Measurements from ENCODE around the gene SAXO1. TPM values are rescaled to one million over a fixed set of nuclear protein-coding genes. Genes with fewer than 3 reads are reported as not detected.

SAXO1 gene
- total and polyA plus RNA-seq, 10 donors: 0.02 to 0.89 (median 0.25) TPM; not detected in 4

DNA sequence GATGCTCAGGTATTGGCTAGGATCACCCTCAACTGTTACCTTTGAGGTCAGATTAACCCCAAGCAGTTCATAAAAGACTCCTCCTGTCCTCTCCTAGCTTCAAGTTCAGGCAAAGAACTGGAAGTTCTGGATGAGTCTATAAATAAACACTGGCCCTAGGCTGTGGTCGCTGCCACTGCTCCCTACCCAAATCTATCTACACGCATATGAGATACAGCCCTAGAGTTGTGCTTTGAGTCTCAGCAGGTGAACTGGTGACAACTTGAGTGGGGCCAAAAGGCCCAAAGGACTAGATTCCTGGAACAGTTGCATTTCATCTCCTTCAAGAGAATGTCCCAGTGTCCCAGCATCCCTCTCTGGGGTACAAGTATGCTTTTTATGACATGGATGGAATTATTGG lies 62.6 kb downstream of the SAXO1 start:
- H3K9me3 ChIP-seq: peaks cover 0 to 11% (median 0%) of the 10 kb centered on the region in 8 donors

DNA sequence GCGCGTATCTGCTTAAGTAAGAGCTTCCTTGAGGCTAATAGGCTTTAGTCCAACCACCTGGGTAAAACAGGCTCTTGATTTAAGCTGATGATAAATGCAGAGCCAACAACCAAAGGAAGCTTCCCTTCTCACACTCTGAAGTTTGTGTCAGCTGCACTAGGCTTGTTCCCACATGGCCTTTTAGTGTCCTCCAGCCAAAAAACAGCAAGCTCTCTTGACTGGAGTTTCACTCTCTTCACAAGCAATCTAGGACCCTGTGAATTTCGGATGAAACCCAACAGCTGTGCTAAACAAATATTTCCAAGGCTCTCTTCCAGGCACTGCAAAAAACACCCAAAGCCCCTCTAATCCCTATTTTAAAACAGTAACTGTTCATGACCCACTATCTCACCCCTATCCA lies 63.9 kb downstream of the SAXO1 start:
- Histone ChIP-seq H3K36me3 (no peaks in the 10 kb centered on the region), H3K27me3 (replicated peaks in 1 of 7) (peaks cover 0 to 19% (median 0%) of the 10 kb centered on the region in 7 donors), H3K4me1 (no peaks in the 10 kb centered on the region), H3K27ac (no peak overlapping the region), H3K9me3 (peaks cover 0 to 22% (median 7%) of the 10 kb centered on the region in 8 donors), H3K4me3 (no peak overlapping the region)
- no peak for DNase-seq
- WGBS, 5 donors: 60 to 80% (median 76%) methylated on average over 3 of the region's 3 CpGs
- TF ChIP-seq POLR2AphosphoS5 (IDR thresholded peaks at IDR 0.05): no peak
- no peak for TF ChIP-seq POLR2A (IDR thresholded peaks at IDR 0.05)
- TF ChIP-seq, protein P1, sequence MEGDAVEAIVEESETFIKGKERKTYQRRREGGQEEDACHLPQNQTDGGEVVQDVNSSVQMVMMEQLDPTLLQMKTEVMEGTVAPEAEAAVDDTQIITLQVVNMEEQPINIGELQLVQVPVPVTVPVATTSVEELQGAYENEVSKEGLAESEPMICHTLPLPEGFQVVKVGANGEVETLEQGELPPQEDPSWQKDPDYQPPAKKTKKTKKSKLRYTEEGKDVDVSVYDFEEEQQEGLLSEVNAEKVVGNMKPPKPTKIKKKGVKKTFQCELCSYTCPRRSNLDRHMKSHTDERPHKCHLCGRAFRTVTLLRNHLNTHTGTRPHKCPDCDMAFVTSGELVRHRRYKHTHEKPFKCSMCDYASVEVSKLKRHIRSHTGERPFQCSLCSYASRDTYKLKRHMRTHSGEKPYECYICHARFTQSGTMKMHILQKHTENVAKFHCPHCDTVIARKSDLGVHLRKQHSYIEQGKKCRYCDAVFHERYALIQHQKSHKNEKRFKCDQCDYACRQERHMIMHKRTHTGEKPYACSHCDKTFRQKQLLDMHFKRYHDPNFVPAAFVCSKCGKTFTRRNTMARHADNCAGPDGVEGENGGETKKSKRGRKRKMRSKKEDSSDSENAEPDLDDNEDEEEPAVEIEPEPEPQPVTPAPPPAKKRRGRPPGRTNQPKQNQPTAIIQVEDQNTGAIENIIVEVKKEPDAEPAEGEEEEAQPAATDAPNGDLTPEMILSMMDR (IDR thresholded peaks at IDR 0.05 in 8 of 11, conservative IDR thresholded peaks at IDR 0.05 in 3 of 11): no peak
- intact Hi-C loops (cut with DNase I; ENCODE audit: low total_unique reads): no loop called here

More for the DNA sequence above, 62.6 kb downstream of the SAXO1 start:
- Histone ChIP-seq H3K4me1 (no peaks in the 10 kb centered on the region), H3K27me3 (replicated peaks in 1 of 7) (peaks cover 0 to 19% (median 0%) of the 10 kb centered on the region in 7 donors), H3K4me3 (no peak overlapping the region), H3K27ac (no peak overlapping the region), H3K36me3 (no peaks in the 10 kb centered on the region)
- TF ChIP-seq, protein P1 (IDR thresholded peaks at IDR 0.05 in 8 of 11, conservative IDR thresholded peaks at IDR 0.05 in 3 of 11): no peak
- TF ChIP-seq POLR2A (IDR thresholded peaks at IDR 0.05): no peak
- TF ChIP-seq POLR2AphosphoS5 (IDR thresholded peaks at IDR 0.05): no peak
- DNase-seq: no peak
- 81 to 98% (median 87%) methylated on average over 2 of the region's 2 CpGs for WGBS, 5 donors
- intact Hi-C loops (cut with DNase I; ENCODE audit: low total_unique reads): no loop called here

DNA sequence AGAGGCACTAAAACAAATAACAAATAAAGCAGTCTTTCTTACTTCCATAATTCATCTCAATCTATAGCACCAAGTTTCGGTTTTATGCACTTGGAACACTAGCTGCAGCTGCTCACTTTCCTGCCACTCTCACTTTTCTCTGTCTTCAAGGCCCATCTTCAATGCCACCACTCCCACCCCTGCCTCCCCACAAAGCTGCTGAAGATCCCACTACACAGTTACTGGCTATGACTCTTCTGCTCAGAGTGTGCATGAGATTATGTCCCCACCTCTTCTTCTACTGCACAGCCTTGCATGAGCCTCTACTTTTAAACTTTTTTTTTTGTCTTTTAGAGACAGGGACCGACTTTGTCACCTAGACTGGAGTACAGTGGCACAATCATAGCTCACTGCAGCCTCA lies 77.4 kb downstream of the SAXO1 start:
- Histone ChIP-seq H3K4me3 (no peak overlapping the region), H3K27ac (no peak overlapping the region), H3K36me3 (no peaks in the 10 kb centered on the region), H3K27me3 (replicated peaks in 1 of 7) (peaks cover 0 to 7% (median 0%) of the 10 kb centered on the region in 7 donors), H3K4me1 (no peaks in the 10 kb centered on the region), H3K9me3 (no peaks in the 10 kb centered on the region)
- WGBS, 5 donors: 62 to 81% (median 75%) methylated on average over 2 of the region's 2 CpGs
- no peak for TF ChIP-seq POLR2A (IDR thresholded peaks at IDR 0.05)
- no peak for TF ChIP-seq POLR2AphosphoS5 (IDR thresholded peaks at IDR 0.05)
- TF ChIP-seq, protein P1 (IDR thresholded peaks at IDR 0.05 in 8 of 11, conservative IDR thresholded peaks at IDR 0.05 in 3 of 11): no peak
- DNase-seq: no peak
- intact Hi-C loops (cut with DNase I; ENCODE audit: low total_unique reads): no loop called here

DNA sequence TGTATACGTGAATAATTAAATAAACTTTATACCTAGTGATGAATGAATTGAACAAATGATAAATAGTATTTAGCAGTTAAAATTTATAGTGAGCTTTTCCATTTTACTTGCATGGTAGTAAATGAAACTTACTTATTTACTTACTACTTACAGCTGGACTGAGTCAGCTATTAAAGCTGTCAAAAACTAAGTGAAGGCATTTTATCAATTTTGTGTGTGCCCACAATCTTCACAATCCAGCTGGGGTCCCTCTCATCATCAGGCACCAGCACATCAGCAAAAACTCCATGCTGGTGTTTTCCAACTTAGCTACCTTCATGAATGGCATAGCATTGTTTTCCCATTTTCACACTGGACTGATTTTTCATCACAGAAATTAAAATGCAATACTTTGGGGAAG lies 81.1 kb downstream of the SAXO1 start:
- intact Hi-C loops (cut with DNase I; ENCODE audit: low total_unique reads): no loop called here
- DNase-seq: no peak
- Histone ChIP-seq H3K4me1 (no peaks in the 10 kb centered on the region), H3K27me3 (replicated peaks in 1 of 7) (peaks cover 0 to under 1% (median 0%) of the 10 kb centered on the region in 7 donors), H3K9me3 (no peaks in the 10 kb centered on the region), H3K27ac (no peak overlapping the region), H3K4me3 (no peak overlapping the region), H3K36me3 (no peaks in the 10 kb centered on the region)
- 83 to 93% (median 88%) methylated on average over 1 of the region's 1 CpG for WGBS, 5 donors
- TF ChIP-seq, protein P1 (IDR thresholded peaks at IDR 0.05 in 8 of 11, conservative IDR thresholded peaks at IDR 0.05 in 3 of 11): no peak
- TF ChIP-seq POLR2A (IDR thresholded peaks at IDR 0.05): no peak
- no peak for TF ChIP-seq POLR2AphosphoS5 (IDR thresholded peaks at IDR 0.05)
